ENCODE data around the gene RAB13. TPM values are rescaled to one million over a fixed set of nuclear protein-coding genes. Genes with fewer than 3 reads are reported as not detected.
"Not testable (repeated sequence)": the region's sequence is repeated elsewhere in the genome, so short reads cannot be mapped to it uniquely, and the experiment has no call there.

Gene RAB13
- total RNA-seq: 10.0 TPM

GRCh38 chr1:153985941-153986761, at the start of gene RAB13:
Gene RAB13 (minus strand): TSS chr1:153986339. CDS start chr1:153986236, 103 bp downstream.
- Histone ChIP-seq H3K9me3 (no peaks in the 10 kb centered on the region), H3K4me1 (peaks cover 0 to 21% of the 10 kb centered on the region in 2 donors), H3K36me3 (peaks cover 4 to 11% of the 10 kb centered on the region in 2 donors), H3K27ac (peak within 1 kb of the TSS; percentile 88 to 90), H3K27me3 (no peaks in the 10 kb centered on the region), H3K4me3 (peak within 1 kb of the TSS; percentile 71 to 72)
- DNase-seq (ENCODE audit: low spot score in 2 of 2): peak; percentile 58 to 93
- intact Hi-C loops (cut with DNase I): loop anchor here (1.0 to 5.0 kb wide), 10 partner anchors 19 to 1151 kb away; partner anchors contain the start of genes CREB3L4, CRTC2, DENND4B and GATAD2B
- TF ChIP-seq, protein P1, sequence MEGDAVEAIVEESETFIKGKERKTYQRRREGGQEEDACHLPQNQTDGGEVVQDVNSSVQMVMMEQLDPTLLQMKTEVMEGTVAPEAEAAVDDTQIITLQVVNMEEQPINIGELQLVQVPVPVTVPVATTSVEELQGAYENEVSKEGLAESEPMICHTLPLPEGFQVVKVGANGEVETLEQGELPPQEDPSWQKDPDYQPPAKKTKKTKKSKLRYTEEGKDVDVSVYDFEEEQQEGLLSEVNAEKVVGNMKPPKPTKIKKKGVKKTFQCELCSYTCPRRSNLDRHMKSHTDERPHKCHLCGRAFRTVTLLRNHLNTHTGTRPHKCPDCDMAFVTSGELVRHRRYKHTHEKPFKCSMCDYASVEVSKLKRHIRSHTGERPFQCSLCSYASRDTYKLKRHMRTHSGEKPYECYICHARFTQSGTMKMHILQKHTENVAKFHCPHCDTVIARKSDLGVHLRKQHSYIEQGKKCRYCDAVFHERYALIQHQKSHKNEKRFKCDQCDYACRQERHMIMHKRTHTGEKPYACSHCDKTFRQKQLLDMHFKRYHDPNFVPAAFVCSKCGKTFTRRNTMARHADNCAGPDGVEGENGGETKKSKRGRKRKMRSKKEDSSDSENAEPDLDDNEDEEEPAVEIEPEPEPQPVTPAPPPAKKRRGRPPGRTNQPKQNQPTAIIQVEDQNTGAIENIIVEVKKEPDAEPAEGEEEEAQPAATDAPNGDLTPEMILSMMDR (IDR thresholded peaks at IDR 0.05): no peak

GRCh38 chr1:154033697-154034096, 47.6 kb upstream of the RAB13 start:
- H3K4me3 ChIP-seq; H3K36me3 ChIP-seq; H3K4me1 ChIP-seq; H3K9me3 ChIP-seq; H3K27ac ChIP-seq; H3K27me3 ChIP-seq; intact Hi-C loops (cut with DNase I); DNase-seq (ENCODE audit: low spot score in 2 of 2): not testable (repeated sequence)

DNA sequence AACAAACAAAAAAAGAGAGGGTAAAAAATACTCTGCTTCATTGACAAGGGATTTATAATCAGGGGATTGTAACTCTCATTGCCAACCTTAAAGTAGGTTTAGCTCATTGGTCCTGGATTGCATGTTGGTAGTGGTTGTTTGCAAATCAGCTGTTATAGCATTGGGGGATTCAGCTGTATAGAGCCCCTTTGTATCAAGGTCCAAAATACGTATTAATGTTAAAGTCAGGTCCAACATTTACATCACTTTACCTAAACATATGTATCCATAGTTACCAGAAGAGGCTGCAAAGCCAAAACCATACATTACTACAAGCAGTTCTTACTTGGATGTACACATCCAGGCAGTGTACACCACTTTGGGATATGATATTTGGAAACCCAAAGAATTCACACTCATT, 33.8 kb upstream of the RAB13 start:
- TF ChIP-seq, protein P1 (IDR thresholded peaks at IDR 0.05): no peak
- Histone ChIP-seq H3K4me3 (no peak overlapping the region), H3K36me3 (no peaks in the 10 kb centered on the region), H3K27ac (no peak overlapping the region), H3K27me3 (no peaks in the 10 kb centered on the region), H3K4me1 (no peaks in the 10 kb centered on the region), H3K9me3 (no peaks in the 10 kb centered on the region)
- DNase-seq (ENCODE audit: low spot score in 2 of 2): no peak
- intact Hi-C loops (cut with DNase I): no loop called here

DNA sequence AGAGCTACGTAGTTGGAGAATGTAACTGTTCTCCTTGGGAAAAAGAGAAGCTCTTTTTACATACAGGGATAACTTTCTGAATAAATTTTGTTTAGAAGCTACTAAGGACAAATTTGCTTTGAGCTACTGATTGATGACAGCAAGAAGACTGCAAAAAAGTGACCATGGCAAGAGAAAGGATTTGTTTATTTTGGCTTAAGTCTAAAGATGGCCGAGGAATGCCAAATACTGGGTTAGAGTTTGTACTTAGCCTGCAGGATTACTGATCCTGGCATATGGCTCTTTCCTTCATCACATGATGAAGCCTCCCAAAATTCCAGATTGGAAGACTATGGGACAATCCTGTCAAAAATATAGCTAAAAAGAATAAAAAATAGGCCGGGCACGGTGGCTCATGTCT, 33.1 kb upstream of the RAB13 start:
- no peaks in the 10 kb centered on the region for H3K4me1 ChIP-seq
- no peaks in the 10 kb centered on the region for H3K9me3 ChIP-seq
- intact Hi-C loops (cut with DNase I): no loop called here
- no peaks in the 10 kb centered on the region for H3K36me3 ChIP-seq
- H3K27me3 ChIP-seq: no peaks in the 10 kb centered on the region
- no peak overlapping the region for H3K27ac ChIP-seq
- no peak for DNase-seq (ENCODE audit: low spot score in 2 of 2)
- no peak overlapping the region for H3K4me3 ChIP-seq
- TF ChIP-seq, protein P1 (IDR thresholded peaks at IDR 0.05): no peak

DNA sequence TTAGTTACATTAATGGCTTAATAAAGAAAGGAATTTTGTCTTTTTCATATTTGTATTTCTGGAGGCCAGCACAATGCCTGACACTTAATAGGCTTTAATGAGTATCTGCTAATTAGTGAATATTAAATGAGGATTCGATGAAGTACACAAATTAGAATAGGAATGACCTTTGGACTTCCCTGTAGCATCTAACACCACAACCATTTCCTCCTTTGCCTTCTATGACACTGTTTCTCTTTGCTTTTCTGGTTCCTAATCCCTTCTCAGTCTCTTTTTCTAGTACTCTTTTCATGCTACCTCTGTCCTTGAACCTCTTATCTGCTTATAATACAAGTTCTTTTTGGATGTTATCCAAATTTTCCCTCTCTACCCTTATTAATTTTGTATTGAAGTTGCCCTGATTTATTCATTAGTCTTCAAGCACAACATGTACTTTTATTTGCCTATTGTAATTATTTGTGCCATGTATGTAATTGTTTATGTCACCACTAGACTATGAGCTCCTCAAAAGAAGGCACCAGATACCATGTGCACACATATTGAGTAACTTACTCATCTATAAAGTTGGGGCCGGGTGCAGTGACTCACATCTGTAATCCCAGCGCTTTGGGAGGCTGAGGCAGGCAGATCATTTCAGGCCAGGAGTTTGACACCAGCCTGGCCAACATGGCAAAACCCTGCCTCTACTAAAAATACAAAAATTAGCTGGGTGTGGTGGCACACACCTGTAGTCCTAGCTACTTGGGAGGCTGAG, 28.2 kb upstream of the RAB13 start:
- intact Hi-C loops (cut with DNase I): no loop called here
- Histone ChIP-seq H3K4me3 (no peak overlapping the region), H3K36me3 (no peaks in the 10 kb centered on the region), H3K27ac (no peak overlapping the region), H3K27me3 (no peaks in the 10 kb centered on the region), H3K4me1 (no peaks in the 10 kb centered on the region), H3K9me3 (no peaks in the 10 kb centered on the region)
- no peak for DNase-seq (ENCODE audit: low spot score in 2 of 2)
- TF ChIP-seq, protein P1 (IDR thresholded peaks at IDR 0.05): no peak

- H3K36me3 ChIP-seq; intact Hi-C loops (cut with DNase I): not testable (repeated sequence)
Measured at GRCh38 chr1:154012543-154012942, 26.4 kb upstream of the RAB13 start.

More at GRCh38 chr1:154012543-154012942, 26.4 kb upstream of the RAB13 start:
- not testable (repeated sequence) for H3K27me3 ChIP-seq; H3K4me1 ChIP-seq; H3K4me3 ChIP-seq; H3K27ac ChIP-seq; DNase-seq (ENCODE audit: low spot score in 2 of 2); H3K9me3 ChIP-seq

All from ascending aorta (tissue), 2 donors.